MM.1S (cell line): ENCODE data around the gene GAB3.

Experiments used
- DNase-seq: peaks from one replicate; pipeline ENCODE4 v3.0.0-alpha.2; 2015
- H2AFZ ChIP-seq: fragments of 300-600 bp; sonication (generic); 2 replicates; pipeline ENCODE4 v1.6.0; 2016; ENCODE audit warnings: antibody characterized with exemption, low read length
- H3F3A ChIP-seq: fragments of 300-600 bp; sonication (generic); 2 replicates; pipeline ENCODE4 v1.6.1; 2016; ENCODE audit warnings: mild to moderate bottlenecking, antibody characterized with exemption, low read length, moderate library complexity, mixed read lengths; ENCODE audit not compliant: insufficient read depth
- H3K27ac ChIP-seq: fragments of 300-600 bp; sonication (generic); 2 replicates; pipeline ENCODE4 v1.5.1; 2016; ENCODE audit warnings: mild to moderate bottlenecking, low read length
- H3K27me3 ChIP-seq: fragments of 300-600 bp; sonication (generic); replicated peaks from 2 replicates; pipeline ENCODE4 v1.6.0; 2016; ENCODE audit warnings: low read length; ENCODE audit not compliant: insufficient read depth
- H3K36me3 ChIP-seq: fragments of 300-600 bp; sonication (generic); replicated peaks from 2 replicates; pipeline ENCODE4 v1.6.1; 2016; ENCODE audit warnings: mild to moderate bottlenecking, low read length, mixed read lengths; ENCODE audit not compliant: insufficient read depth
- H3K4me1 ChIP-seq: fragments of 300-600 bp; sonication (generic); 2 replicates; pipeline ENCODE4 v1.6.1; 2016; ENCODE audit warnings: low read length, mixed read lengths
- H3K4me2 ChIP-seq: fragments of 300-600 bp; sonication (generic); 2 replicates; pipeline ENCODE4 v1.6.0; 2016; ENCODE audit warnings: low read depth, low read length
- H3K4me3 ChIP-seq: fragments of 300-600 bp; sonication (generic); 2 replicates; pipeline ENCODE4 v1.5.1; 2016; ENCODE audit warnings: low read length, mixed read lengths
- H3K79me2 ChIP-seq: fragments of 300-600 bp; sonication (generic); 2 replicates; pipeline ENCODE4 v1.6.1; 2016; ENCODE audit warnings: mixed run types, low read length, mixed read lengths
- H3K9ac ChIP-seq: fragments of 300-600 bp; sonication (generic); 2 replicates; pipeline ENCODE4 v1.6.1; 2016; ENCODE audit warnings: low read length, mixed read lengths
- H3K9me2 ChIP-seq: fragments of 300-600 bp; sonication (generic); replicated peaks from 2 replicates; pipeline ENCODE4 v1.6.1; 2016; ENCODE audit warnings: mild to moderate bottlenecking, low read length, mixed read lengths; ENCODE audit not compliant: insufficient read depth
- H3K9me3 ChIP-seq: fragments of 300-600 bp; sonication (generic); replicated peaks from 2 replicates; pipeline ENCODE4 v1.6.1; 2016; ENCODE audit warnings: mild to moderate bottlenecking, low read length, mixed read lengths; ENCODE audit not compliant: insufficient read depth
- H4K20me1 ChIP-seq: fragments of 300-600 bp; sonication (generic); 2 replicates; pipeline ENCODE4 v1.6.1; 2016; ENCODE audit warnings: mild to moderate bottlenecking, low read length, moderate library complexity, mixed read lengths; ENCODE audit not compliant: insufficient read depth
- EZH2 ChIP-seq: fragments of 300-600 bp; sonication (generic); optimal IDR thresholded peaks from 2 replicates; pipeline ENCODE3; 2017; ENCODE audit warnings: low read depth, mild to moderate bottlenecking, antibody characterized with exemption, low read length, mixed read lengths
- EZH2phosphoT487 ChIP-seq: fragments of 300-600 bp; sonication (generic); IDR thresholded peaks from 2 replicates; pipeline ENCODE4 v1.6.1; 2018; ENCODE audit warnings: antibody characterized with exemption, low read length
- TF ChIP-seq, protein P1 (sequence below): fragments of 300-600 bp; sonication (generic); IDR thresholded peaks from 2 replicates; pipeline ENCODE4 v1.5.1; 2016; ENCODE audit warnings: antibody characterized with exemption, low read length, mixed read lengths

Gene GAB3

GRCh38 chrX:154749856-154750255, 1.0 kb downstream of the GAB3 start:
- H3K27ac ChIP-seq = no peak overlapping the region
- TF ChIP-seq EZH2 = no peak
- TF ChIP-seq, protein P1, sequence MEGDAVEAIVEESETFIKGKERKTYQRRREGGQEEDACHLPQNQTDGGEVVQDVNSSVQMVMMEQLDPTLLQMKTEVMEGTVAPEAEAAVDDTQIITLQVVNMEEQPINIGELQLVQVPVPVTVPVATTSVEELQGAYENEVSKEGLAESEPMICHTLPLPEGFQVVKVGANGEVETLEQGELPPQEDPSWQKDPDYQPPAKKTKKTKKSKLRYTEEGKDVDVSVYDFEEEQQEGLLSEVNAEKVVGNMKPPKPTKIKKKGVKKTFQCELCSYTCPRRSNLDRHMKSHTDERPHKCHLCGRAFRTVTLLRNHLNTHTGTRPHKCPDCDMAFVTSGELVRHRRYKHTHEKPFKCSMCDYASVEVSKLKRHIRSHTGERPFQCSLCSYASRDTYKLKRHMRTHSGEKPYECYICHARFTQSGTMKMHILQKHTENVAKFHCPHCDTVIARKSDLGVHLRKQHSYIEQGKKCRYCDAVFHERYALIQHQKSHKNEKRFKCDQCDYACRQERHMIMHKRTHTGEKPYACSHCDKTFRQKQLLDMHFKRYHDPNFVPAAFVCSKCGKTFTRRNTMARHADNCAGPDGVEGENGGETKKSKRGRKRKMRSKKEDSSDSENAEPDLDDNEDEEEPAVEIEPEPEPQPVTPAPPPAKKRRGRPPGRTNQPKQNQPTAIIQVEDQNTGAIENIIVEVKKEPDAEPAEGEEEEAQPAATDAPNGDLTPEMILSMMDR = no peak
- no peak for TF ChIP-seq EZH2phosphoT487
- peaks cover 3% of the 10 kb centered on the region; the same call in 1 of the 2 replicates for H3K4me1 ChIP-seq
- H3K4me2 ChIP-seq = peak overlapping the region; percentile 52
- H3K9me3 ChIP-seq = no peaks in the 10 kb centered on the region
- no peak overlapping the region; the same call in 1 of the 2 replicates for H3K9ac ChIP-seq
- H3K79me2 ChIP-seq = no peaks in the 10 kb centered on the region
- no peaks in the 10 kb centered on the region; the same call in 1 of the 2 replicates for H3F3A ChIP-seq
- H3K36me3 ChIP-seq = no peaks in the 10 kb centered on the region
- 0 out of 2 replicates have a peak overlapping the region, but pooled peaks have one; percentile 6 for H2AFZ ChIP-seq
- no peaks in the 10 kb centered on the region for H3K9me2 ChIP-seq
- H4K20me1 ChIP-seq = no peaks in the 10 kb centered on the region
- DNase-seq = no peak
- peak overlapping the region; percentile 62 for H3K4me3 ChIP-seq
- no peaks in the 10 kb centered on the region; the same call in 1 of the 2 replicates for H3K27me3 ChIP-seq

- DNase-seq = peak; percentile 62
- no peak overlapping the region for H3K4me3 ChIP-seq
- TF ChIP-seq, protein P1 = peak; percentile 74
- TF ChIP-seq EZH2 (no peak), EZH2phosphoT487 (no peak)
- H3K27ac ChIP-seq = no peak overlapping the region
- H3K79me2 ChIP-seq = no peaks in the 10 kb centered on the region
- H3K36me3 ChIP-seq = no peaks in the 10 kb centered on the region
- H4K20me1 ChIP-seq = no peaks in the 10 kb centered on the region
- no peaks in the 10 kb centered on the region for H3K9me3 ChIP-seq
- no peak overlapping the region for H3K9ac ChIP-seq
- no peak overlapping the region for H2AFZ ChIP-seq
- no peaks in the 10 kb centered on the region; the same call in 1 of the 2 replicates for H3K27me3 ChIP-seq
- H3F3A ChIP-seq = no peaks in the 10 kb centered on the region; the same call in 1 of the 2 replicates
- peaks cover 3% of the 10 kb centered on the region; the same call in 1 of the 2 replicates for H3K4me1 ChIP-seq
- no peaks in the 10 kb centered on the region for H3K9me2 ChIP-seq
- peak overlapping the region; percentile 1; the same call in 1 of the 2 replicates for H3K4me2 ChIP-seq
These were observed 2.1 kb downstream of the GAB3 start for GRCh38 chrX:154748712-154749339.

DNA sequence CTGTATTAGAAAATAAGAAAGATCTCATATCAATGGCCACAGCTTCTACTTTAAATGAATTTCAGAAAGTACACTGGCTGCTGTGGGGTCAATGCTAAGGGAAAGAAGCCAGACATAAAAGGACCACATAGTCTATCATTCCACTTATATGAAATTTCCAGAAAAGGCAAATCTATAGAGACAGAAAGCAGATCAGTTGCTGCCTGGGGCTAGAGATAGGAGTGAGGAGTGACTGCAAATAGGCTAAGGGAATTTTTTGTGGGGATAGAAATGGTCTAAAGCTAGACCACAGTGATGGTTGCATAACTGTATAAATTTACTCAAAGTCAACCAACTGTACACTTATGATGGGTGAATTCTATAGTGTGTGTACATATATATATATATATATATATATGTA, 8.3 kb downstream of the GAB3 start:
- no peak overlapping the region for H3K27ac ChIP-seq
- H2AFZ ChIP-seq = no peak overlapping the region
- H3K79me2 ChIP-seq = no peaks in the 10 kb centered on the region
- H3K4me2 ChIP-seq = no peak overlapping the region
- TF ChIP-seq EZH2 = no peak
- TF ChIP-seq EZH2phosphoT487 = no peak
- TF ChIP-seq, protein P1 = no peak
- H3K9me2 ChIP-seq = no peaks in the 10 kb centered on the region
- no peaks in the 10 kb centered on the region for H3K36me3 ChIP-seq
- H4K20me1 ChIP-seq = no peaks in the 10 kb centered on the region
- H3K9me3 ChIP-seq = no peaks in the 10 kb centered on the region
- no peak overlapping the region for H3K4me3 ChIP-seq
- H3F3A ChIP-seq = no peaks in the 10 kb centered on the region
- no peak overlapping the region for H3K9ac ChIP-seq
- no peaks in the 10 kb centered on the region for H3K4me1 ChIP-seq
- no peak for DNase-seq
- no peaks in the 10 kb centered on the region for H3K27me3 ChIP-seq
